HG03064 (cell line): ENCODE data around the gene PCBP2.

Source experiments
- ATAC-seq: cut with Tn5 transposase; IDR thresholded peaks from one replicate; pipeline ENCODE4 v1.9.1; 2021; ENCODE audit warnings: low read depth; ENCODE audit not compliant: unreplicated experiment

PCBP2 gene

DNA sequence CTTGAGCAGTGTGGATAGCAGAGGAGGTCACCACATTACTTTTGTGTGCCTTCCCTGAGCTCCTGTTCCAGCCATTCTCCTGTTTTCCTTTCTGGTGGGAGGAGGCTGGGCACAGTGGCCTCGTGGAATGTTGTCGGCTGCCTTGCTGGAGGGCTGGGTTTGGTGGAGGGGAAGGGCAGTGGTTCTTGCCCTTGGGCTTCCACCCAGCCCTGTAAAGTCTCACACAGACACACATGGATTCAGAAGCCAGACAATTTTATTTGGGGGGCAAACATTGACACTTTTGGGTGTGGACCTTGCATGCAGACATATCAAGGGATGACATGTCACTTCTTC, 54.5 kb downstream of the PCBP2 start:
- ATAC-seq, result no peak

DNA sequence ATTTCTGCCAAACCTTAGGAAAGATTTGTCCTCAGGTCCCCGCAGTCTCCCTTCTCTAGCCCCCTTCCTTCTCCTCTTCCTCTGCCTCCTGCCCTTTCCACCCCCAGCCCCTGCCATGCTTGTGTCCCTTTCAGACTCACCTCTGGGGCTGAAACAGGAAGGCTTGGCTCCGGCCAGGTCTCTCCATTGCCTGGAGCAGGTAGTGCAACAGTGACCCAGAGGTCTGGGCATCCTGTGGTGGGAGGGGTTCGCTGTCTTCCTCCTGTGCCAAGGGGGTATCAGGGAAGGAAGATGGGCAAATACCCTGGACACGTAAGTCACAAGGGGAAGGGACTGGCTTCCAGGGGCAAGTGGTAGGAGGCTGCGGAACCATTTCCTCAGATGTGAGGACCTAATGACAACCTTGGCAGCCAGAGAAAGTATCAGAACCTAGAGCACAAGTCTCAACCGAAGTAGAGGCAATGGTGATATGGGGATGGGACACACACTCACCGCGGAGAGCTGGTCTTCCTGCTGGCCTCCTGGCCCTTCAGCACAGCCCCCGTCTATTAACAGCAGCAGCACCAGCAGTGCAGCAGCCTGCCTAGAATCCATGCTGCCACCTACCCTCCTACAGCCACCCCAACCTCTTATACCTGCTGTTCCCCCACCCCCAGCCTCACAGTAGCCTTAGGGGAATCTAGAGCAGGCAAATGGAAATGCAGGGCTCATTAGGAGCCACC, 55.1 kb downstream of the PCBP2 start, which contains the start of gene NPFF:
TSS of gene NPFF (minus strand) at position 604 of the 722 bp plus-strand sequence. CDS start at position 594, 10 bp downstream.
- no peak for ATAC-seq

DNA sequence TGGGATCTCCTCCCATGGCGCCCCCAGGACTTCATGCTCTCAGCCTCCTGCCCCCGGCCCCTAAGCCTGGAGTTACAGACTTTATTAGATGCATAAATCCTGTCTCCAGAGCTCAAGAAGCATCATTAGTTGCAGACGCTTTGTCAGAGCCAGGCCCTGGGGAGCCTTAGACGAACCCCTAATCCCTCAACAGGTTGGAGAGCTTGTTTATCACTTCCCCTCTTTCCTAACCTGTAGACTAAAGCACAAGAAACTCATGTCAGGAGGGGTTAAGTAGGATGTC, 55.6 kb downstream of the PCBP2 start:
- no peak for ATAC-seq

DNA sequence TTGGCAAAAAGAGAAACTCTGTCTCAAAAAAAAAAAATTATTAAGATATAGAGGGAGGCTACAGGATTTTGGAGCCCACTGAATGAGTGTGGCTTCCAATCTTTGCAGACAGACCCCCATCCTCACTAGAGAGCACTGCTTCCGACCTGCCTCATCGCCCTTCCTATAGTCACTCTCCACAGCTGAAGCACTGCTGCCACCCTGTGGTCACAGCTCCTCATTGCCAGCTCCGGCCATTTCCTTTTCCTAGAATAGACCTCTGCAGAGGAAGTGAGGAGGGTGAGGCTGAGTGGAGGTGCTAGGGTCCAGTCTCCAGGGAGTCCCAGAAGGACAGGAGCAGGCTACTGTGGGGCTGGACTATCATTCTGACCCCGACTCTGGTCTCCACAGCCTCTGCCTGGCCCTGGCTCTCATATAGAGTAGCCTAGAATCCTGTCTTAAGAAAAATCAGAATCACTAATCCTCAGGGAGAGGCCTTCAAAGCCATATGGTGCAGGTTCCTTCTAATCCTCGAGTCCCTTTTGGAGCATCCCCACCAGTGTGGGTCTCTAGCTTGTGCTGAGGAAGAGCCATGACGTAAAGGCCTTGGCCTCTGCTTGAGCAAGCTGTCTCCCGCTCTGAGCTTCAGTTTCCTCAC, 56.8 kb downstream of the PCBP2 start:
- ATAC-seq, result peak; percentile 72

DNA sequence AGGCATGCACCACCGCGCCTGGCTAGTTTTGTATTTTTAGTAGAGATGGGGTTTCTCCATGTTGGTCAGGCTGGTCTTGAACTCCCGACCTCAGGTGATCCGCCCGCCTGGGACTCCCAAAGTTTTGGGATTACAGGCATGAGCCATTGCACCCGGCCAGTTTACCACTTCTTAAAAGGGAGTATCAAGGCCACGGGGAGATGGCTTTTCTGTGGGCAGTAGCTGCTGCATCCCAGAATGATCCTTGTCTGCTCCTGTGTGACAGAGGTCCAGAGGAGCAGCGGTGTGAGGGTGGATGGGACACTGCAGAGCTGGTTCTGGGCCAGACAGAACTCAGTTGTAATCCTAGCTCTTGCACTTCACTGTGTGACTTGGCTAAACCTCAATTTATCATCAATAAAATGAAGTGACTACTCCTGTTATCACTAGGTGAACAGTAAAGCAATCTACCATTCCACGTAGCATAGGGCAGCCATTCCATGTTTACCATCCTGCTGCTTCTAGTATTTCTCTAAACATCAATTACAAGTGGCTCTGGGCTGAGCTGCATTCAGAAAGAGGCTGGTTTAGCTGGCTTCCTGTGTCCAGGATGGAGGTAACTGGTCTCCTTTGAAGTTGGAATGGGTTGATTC, 58.4 kb downstream of the PCBP2 start:
- ATAC-seq, result no peak

DNA sequence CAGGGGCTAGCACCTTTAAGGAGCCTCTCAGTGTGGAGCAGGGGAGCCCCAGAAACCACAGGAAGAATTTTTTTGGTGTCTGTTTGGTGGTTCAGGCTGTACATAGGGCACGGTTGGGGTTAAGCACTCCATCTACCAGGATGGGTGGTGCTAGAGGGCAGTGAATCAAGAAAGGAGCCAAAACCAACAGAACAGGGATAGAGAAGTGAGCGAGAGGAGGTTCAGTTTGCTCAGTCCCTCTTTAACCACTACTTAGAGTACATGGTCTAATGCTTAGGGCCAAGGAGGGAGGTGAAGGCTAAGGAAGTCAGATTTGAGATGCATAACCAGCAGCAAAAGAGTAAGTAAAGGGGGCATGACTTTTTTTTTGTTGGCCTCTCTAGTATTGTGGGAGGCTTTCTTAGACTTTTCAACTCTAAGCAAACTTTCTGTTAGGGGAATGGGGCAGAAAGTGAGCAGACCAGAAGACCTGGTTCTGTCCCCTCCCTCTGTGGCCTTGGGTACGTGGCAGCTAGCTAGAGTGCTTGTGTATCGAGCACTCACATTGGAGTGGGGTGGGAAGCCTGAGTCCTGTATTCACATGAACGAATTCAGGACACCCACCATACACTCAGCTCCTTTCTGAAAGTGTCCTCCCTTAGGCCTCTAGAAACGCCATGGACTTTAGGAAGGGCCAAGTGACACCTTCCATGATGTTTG, 62.0 kb downstream of the PCBP2 start:
- no peak for ATAC-seq

DNA sequence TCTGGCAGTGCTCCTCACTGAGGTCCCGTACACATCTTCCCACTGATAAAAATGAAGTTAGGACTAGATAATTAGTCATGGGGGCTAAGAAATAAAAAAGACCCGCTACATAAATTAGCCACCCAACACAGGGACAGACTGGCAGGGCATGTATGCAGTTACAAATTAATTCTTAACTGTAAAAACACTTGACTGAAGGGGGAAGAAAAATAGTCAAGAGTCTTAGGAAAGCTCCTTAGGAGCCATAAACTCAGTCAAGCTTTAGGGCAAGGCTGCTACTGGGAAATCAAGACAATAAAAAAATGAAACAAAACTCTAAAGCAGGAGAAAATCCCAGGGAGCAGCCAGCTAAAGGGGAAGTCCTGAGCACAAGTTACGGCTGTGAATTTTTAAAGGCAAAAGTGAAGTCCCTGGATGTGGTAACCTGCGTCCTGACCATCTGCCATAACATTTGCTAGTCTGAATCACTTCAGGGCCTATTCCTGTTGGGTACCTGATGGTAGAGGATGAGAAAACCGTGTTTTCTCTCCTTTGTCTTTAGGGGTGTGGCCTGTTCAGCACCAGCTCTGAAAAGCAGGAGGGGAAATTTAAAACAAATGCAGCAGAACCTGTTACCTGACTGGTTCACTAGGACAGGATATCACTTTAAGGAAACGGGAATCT, 62.9 kb downstream of the PCBP2 start:
- no peak for ATAC-seq

DNA sequence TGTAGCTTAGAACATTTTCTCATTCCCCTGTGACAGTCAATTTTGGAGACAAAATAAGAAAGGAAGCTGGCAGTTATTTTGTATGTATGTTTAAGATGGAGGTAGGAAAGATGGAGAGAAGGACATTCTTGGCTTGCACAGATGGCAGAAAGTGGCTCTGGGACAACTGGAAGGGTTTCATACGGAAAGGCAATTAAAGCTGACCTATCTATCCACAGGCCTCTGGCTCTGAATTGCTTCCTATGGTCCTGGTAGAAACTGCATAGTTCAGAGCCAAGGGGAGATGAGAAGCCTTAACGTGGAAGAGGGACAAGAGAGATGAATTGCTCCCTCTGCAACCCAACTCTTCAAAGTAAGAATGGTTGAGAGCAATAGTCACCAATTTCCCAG, 63.4 kb downstream of the PCBP2 start:
- ATAC-seq, result no peak

DNA sequence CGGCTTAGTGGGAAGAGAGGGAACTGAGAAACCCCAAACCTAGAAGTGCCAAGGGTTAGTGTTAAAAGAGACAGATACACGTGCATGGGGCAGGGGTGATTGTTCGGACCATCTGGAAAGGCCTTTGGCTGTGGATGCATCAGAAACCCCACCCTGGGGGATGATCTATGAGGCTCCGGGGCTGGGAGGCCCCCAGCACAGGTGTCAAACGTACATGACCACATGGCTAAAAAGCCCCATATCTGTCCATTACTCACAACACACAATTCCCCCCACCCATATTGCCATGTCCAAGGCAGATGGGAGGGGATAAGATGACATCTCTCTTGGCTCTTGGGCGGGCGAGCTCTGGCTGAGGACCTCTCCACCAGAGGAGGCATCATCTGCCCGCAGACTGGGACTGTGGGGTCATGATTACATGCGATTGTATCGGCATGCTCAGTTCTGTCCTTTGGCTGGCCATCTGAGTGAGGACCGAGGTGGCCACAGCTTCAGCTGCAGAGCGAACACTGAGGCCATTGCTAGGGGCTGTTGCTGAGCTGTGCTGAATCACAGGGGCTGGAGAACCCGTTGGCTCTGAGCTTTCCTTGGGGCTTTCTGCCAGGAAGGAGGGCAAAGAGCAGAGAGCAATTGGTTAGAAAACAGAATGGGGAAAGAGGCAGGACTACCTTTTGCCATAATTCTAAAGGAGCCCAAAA, 65.0 kb downstream of the PCBP2 start:
- no peak for ATAC-seq

DNA sequence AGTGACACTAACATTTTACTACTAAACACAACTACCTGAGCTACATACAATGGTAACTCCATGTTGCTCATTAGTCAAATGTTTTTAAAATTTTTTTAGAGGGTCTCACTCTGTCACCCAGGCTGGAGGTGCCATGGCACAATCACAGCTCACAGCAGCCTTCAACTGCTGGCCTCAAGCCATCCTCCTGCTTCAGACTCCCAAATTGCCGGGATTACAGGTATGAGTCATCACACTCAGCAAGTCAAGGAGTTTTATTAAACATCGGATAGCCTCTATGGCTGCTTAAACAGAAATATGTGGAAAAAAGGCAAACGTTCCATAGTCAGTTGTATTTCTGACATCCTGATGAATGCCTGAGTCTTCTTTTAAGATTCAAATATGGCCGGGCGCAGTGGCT, 66.5 kb downstream of the PCBP2 start:
- ATAC-seq, result no peak

DNA sequence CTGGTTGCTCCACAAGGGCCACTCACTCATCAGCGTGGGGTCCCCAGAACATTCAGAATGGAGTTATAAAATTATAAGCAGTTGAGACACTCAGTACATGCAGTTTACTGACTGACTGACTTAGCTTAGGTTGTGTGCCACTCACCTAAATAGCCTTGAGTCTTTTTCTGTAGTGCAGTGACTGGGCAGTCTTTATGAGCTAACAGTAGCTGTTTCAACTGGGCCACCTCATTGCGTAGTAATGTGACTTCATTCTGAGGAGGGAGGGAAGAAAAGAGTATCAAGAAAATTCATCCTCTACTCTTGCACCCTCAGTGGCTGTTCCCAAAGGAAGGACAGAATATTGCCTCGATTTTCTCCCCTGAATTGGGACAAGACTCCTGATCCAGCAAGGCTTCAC, 71.2 kb downstream of the PCBP2 start:
- ATAC-seq, result no peak

DNA sequence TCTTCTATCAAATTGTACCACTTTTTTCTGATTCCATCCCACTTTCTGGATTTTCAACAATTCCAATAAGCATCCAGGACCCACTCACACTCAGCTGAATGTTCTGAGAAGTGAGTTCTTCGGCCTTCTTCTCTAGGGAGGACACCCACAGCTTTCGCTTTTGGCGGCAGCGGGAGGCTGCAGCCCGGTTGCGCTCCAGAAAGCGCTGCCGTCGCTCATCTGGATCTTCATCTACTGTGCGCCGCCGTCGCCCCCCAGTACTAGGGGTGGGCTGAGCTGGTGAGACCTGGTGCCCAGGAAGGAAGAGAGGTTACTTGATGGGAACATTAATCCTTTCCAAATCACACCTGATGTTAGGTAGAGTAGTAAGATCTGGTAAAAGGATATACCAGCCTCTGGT, 72.6 kb downstream of the PCBP2 start:
- no peak for ATAC-seq

DNA sequence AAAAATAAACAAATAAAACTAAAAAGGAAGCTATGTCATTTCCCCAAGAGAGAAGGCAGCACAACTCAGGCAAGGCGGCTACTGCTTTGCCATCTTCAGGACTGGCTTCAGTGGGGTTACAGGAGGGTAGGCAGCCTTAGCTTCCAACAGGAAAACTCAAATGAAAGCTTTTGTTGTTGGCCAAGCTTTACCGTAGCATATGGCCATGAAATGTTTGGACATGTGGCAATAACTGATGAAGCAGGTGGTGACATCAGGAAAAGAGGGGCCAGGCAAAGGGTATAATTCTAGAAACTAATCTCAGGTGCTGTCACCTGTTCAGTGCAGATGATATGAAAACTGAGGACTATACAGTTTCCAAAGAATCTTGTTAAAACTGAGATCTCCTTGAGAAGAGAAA, 78.2 kb downstream of the PCBP2 start:
- no peak for ATAC-seq
